ENCODE results near the gene FHIP1B.

The FHIP1B gene

DNA sequence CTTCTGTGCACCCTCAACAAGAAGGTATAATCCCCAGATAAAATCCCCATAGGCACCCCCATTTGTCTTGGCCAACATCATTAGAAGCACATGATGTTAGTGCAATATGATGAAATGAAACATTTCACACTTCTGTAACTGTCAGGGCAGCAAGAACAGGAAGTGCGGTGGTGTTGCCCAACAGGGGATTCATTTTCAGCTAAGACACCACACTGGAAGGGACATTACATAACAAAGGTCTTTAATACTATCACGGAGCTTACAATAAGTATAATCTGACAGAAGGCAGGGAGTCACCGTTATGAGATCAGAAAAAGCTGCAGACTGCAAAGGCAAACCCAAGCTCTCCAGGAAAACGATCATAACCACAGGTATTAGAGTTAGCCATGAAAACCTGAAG is 33.5 kb downstream of the FHIP1B start:
- DNase-seq (ENCODE audit: low read depth) = no peak

GRCh38 chr11:6199174-6199810 is 35.1 kb downstream of the FHIP1B start, which contains the start of gene OR52W1:
OR52W1 (plus strand) TSS chr11:6199224; CDS start chr11:6199224, 0 bp downstream.
- no peak for DNase-seq (ENCODE audit: low read depth)

DNA sequence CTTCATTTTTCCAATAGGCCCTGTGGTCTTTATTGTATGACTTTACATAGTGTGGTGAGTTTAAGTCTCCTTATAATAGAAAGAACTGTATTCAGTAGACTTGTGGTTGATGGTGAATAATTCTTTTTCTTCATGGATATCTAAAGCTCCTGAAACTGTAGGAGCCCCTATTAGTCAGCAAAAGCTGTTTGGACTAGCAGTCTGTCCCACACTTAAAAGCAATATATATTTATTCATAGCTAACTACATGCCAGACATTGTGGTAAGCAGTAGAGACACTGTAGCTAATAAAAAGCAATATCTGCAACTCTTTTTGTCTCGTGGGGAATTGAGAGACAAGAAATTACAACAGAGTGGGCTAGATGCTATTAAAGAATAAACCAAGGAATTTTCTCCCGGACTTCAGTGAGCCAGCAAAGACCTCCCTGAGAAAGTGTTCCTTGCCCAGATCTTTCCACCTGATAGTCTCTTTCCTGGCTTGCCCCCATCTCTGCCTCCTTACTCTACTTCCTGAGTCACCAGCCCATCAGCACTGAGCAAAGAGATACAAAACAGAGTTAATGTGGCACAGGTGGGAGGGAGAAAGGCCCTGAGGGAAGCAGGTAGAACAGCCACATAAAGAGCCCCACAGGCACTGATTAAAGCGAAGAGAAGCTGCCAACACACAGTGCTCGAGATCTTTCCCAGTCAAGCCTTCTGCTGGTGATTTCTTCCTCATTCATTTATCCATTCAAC is 36.8 kb downstream of the FHIP1B start:
- no peak for DNase-seq (ENCODE audit: low read depth)

DNA sequence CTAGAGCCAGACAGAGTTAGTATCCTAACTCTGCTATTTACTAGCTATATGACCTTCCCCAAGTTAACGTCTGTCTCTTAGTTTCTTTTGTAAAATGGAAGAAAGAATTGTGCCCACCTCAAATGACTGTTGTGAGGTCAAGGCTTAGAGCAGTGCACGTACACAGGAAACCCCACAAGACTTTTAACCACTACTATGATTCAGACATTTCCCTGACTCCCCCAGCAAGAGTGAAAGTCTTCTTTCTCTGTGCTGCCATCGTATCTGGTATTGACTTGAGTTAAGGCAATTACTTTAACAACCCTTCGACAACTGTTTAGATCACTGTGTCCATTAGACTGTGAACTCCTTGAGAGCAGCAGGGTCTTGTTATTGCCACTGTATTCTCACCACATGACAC is 38.0 kb downstream of the FHIP1B start:
- DNase-seq (ENCODE audit: low read depth) = no peak

GRCh38 chr11:6194065-6194581 is 40.3 kb downstream of the FHIP1B start:
- no peak for DNase-seq (ENCODE audit: low read depth)

DNA sequence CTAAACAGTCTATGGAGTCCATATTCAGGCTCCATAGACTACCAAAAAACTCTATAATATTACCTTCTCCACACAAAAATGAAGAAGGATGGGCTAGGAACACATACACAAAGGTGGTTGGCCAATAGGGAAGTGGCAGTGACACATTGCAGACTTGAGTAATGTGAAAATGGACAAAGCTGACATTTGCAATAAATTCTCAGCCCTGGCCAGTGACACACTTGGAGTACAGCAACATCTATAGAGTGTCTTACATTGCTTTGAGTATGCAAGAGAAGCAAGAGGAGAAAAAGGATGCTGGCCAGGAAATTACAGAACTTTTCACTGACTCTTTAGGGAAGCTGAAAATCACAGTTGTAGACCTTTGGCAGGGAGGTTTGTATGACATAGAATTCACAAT is 42.7 kb downstream of the FHIP1B start:
- no peak for DNase-seq (ENCODE audit: low read depth)

GRCh38 chr11:6175440-6175839 is 59.0 kb downstream of the FHIP1B start:
- no peak for DNase-seq (ENCODE audit: low read depth)

DNA sequence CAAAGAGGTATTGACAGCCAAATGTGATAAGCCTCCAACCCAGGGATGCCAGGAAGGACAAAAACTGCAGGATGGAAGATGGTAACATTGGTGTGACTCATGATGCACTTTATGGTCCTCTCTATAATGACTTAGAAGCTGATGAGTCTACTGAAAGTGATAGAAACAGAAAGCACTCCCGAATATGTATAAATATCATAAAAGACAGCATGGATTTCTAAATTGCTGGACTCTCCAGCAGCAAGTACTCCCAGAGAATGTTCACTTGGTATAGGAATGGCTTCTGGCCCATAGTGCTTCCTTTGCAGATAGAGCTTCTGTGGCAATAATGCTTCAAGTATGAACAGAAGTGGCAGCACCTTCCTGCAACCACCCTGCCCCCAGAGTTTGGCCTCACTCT is 64.2 kb downstream of the FHIP1B start, which contains the start of gene OR52B2:
OR52B2 (minus strand) TSS at position 101 of the 400 bp plus-strand sequence; CDS start at position 101, 0 bp downstream.
- DNase-seq (ENCODE audit: low read depth) = no peak
